HL-60 (cell line): ENCODE results near the gene LIPN.
"Not testable (repeated sequence)": the region's sequence is repeated elsewhere in the genome, so short reads cannot be mapped to it uniquely, and the experiment has no call there.

Experiments
- DNase-seq, 2 experiments: peaks; one replicate each; pipeline ENCODE4 v3.0.0-alpha.2; 2010 to 2020; ENCODE audit warnings: low read depth in 1 of 2, low spot score in 1 of 2
- H3K27ac ChIP-seq: fragments of 250-450 bp; sonication (Bioruptor Pico); replicated peaks from 2 replicates; pipeline ENCODE4 v1.5.1; 2020; ENCODE audit warnings: mild to moderate bottlenecking, moderate library complexity
- H3K27me3 ChIP-seq: fragments of 250-450 bp; sonication (Bioruptor Pico); 2 replicates; pipeline ENCODE4 v1.5.1; 2021; ENCODE audit warnings: mild to moderate bottlenecking, moderate library complexity; ENCODE audit not compliant: insufficient read depth, poor library complexity, severe bottlenecking
- H3K4me3 ChIP-seq: replicated peaks from 2 replicates; pipeline ENCODE4 v1.5.1; 2011; ENCODE audit warnings: mild to moderate bottlenecking, control low read depth, low read length; ENCODE audit not compliant: insufficient read depth
- CTCF ChIP-seq: IDR thresholded peaks from one replicate; pipeline ENCODE4 v1.5.1; 2011; ENCODE audit warnings: low read length, control low read depth, inconsistent platforms; ENCODE audit not compliant: insufficient read depth
- GABPA ChIP-seq: IDR thresholded peaks from 2 replicates; pipeline ENCODE4 v1.6.1; 2012; ENCODE audit warnings: low read depth
- POLR2AphosphoS5 ChIP-seq: IDR thresholded peaks from 2 replicates; pipeline ENCODE4 v1.6.1; 2012; ENCODE audit warnings: low read depth
- REST ChIP-seq: IDR thresholded peaks from 2 replicates; pipeline ENCODE4 v1.6.1; 2012; ENCODE audit warnings: low read depth; ENCODE audit not compliant: insufficient replicate concordance
- SPI1 ChIP-seq: IDR thresholded peaks from 2 replicates; pipeline ENCODE4 v1.6.1; 2012; ENCODE audit warnings: low read depth, mild to moderate bottlenecking, borderline replicate concordance

Gene LIPN

DNA sequence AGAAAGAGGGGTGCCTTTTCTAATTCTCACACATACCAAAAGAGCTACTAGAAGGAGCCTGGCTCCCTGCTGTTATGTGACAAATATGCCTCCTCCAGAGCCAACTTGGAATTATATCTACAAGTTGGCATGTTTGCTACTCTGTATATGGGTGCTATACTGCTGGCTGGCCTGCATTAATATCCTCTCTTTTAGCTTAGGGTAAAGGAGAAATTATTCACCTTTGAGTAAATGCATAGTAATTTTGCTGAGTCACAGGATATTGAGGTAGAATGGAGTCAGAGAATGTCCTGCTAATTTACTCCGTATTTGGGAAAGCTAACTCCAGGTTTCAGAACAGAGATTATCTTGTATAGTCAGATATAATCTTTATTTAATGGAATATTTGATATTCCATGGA lies 24.2 kb upstream of the LIPN start:
- TF ChIP-seq POLR2AphosphoS5: no peak
- no peak for DNase-seq

DNA sequence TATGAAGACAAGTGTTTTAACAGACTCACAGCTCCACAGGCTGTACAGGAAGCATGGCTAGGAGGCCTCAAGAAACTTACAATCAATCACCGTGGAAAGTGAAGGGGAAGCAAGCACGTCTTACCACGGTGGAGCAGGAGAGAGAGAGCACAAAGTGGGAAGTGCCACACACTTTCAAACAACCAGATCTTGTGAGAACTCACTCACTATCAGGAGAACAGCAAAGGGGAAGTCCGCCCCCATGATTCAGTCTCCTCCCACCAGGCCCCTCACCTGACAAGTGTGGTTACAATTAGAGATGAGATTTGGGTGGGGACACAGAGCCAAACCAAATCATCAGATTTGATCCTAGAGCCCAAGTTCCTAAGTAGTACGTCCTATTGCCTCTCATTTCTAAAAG lies 17.9 kb upstream of the LIPN start:
- peak; percentile 54; the same call in 1 of the 2 replicates for TF ChIP-seq SPI1
- DNase-seq: peak in 1 of 2 experiments; percentile 43
- H3K27me3 ChIP-seq, H3K27ac ChIP-seq, H3K4me3 ChIP-seq: not testable (repeated sequence)

More for the DNA sequence above, 24.2 kb upstream of the LIPN start:
- Histone ChIP-seq H3K27me3 (no peaks in the 10 kb centered on the region), H3K27ac (no peak overlapping the region), H3K4me3 (no peak overlapping the region)

DNA sequence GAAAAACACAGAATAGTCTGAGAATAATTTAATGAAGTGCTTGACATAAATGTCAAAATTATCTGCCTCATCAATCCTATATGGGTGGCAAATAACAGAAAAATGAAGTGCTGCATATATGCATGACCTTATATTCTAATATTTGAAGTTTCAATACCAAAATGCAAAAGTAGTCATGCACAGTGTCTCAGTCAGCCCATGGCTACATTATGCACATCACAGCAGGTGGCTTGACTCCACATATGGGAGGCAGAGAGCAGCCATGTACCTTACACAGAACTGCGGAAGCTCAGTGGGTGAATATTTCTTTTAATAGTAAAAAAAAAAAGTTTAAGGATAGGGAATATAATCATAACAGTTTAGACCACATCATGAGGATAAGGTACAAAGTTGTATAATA lies 17.4 kb upstream of the LIPN start:
- H3K27ac ChIP-seq: no peak overlapping the region
- no peak for DNase-seq
- TF ChIP-seq REST (no peak), CTCF (no peak), SPI1 (no peak), GABPA (no peak), POLR2AphosphoS5 (no peak)
- H3K27me3 ChIP-seq: no peaks in the 10 kb centered on the region
- no peak overlapping the region for H3K4me3 ChIP-seq

- Histone ChIP-seq H3K4me3 (no peak overlapping the region), H3K27ac (no peak overlapping the region), H3K27me3 (no peaks in the 10 kb centered on the region)
- no peak for DNase-seq
- TF ChIP-seq CTCF (no peak), SPI1 (no peak), POLR2AphosphoS5 (no peak), REST (no peak)
Measured at GRCh38 chr10:88744002-88744401, 15.8 kb upstream of the LIPN start.

GRCh38 chr10:88745633-88746032 lies 14.2 kb upstream of the LIPN start:
- no peak for DNase-seq
- no peak overlapping the region for H3K27ac ChIP-seq
- H3K4me3 ChIP-seq: no peak overlapping the region
- TF ChIP-seq SPI1 (no peak), POLR2AphosphoS5 (no peak), CTCF (no peak), GABPA (no peak), REST (no peak)
- no peaks in the 10 kb centered on the region for H3K27me3 ChIP-seq
